ENCODE results near the gene ARHGEF10L. TPM values are rescaled to one million over a fixed set of nuclear protein-coding genes. Genes with fewer than 3 reads are reported as not detected.

ARHGEF10L gene
- total and polyA plus RNA-seq, 4 donors, result 15.0 to 43.4 (median 24.3) TPM

DNA sequence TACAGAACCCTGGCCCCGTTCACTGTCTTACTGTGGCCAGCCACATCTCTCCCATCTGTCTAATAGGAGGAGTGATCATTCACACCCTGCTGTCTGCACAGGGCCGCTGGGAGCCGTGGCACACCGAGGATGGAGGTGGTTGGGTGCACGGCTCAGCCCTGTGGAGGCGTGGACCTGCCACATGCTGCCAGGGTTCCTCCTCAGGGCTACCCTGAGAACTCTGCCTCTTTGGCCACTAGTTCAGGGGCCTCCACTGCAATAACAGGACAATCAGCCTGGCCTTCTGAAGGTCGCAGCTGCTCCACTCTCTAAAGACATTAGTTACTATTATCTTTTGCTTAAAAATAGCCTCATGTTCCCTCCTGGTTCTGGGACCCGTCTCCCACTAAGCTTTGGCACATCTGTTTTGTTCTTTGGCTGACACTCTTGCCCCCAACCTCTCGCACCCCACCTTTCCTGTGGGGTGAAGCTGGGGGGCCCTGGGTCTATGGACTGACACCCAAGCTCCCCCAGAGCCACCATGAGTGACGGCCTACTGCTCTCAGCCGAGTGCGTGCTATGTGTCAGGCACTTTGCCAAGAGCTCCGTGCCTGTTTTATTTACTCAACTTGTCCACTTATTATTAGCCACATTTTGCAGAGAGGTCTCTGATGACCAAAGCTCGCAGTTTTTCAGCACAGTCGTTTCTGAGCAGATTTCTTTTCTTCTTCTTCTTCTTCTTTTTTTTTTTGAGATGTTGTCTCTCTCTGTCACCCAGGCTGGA lies 66.3 kb downstream of the ARHGEF10L start:
- WGBS, 2 donors, result 63 to 80% methylated on average over 15 of the region's 15 CpGs
- no peak for TF ChIP-seq CTCF (IDR thresholded peaks at IDR 0.05; ENCODE audit: control extremely low read depth, extremely low read depth)
- DNase-seq (peak; percentile 67 to 89 (median 73)), ATAC-seq (ENCODE audit: insufficient read depth, low FRiP score) (no peak)
- Histone ChIP-seq H3K4me3 (no peak overlapping the region), H3K27me3 (ENCODE audit: control insufficient read depth in 3 of 3, insufficient read depth in 3 of 3, low read length in 2 of 3) (no peaks in the 10 kb centered on the region), H3K36me3 (ENCODE audit: control insufficient read depth in 4 of 4, insufficient read depth in 4 of 4, low read length in 4 of 4) (peaks cover 0 to 8% (median 4%) of the 10 kb centered on the region in 4 donors), H3K9ac (ENCODE audit: insufficient read depth in 1 of 2, low read length in 2 of 2) (no peak overlapping the region), H3K9me3 (ENCODE audit: control insufficient read depth in 4 of 4, insufficient read depth in 3 of 4, low read length in 3 of 4) (no peaks in the 10 kb centered on the region), H3K27ac (ENCODE audit: low read depth in 1 of 2, low read length in 1 of 2) (peak overlapping the region in 1 of 2 donors; percentile 62), H3K4me1 (ENCODE audit: control insufficient read depth in 5 of 5, insufficient read depth in 5 of 5, low read length in 5 of 5) (peaks cover 0 to 6% (median 0%) of the 10 kb centered on the region in 5 donors)

DNA sequence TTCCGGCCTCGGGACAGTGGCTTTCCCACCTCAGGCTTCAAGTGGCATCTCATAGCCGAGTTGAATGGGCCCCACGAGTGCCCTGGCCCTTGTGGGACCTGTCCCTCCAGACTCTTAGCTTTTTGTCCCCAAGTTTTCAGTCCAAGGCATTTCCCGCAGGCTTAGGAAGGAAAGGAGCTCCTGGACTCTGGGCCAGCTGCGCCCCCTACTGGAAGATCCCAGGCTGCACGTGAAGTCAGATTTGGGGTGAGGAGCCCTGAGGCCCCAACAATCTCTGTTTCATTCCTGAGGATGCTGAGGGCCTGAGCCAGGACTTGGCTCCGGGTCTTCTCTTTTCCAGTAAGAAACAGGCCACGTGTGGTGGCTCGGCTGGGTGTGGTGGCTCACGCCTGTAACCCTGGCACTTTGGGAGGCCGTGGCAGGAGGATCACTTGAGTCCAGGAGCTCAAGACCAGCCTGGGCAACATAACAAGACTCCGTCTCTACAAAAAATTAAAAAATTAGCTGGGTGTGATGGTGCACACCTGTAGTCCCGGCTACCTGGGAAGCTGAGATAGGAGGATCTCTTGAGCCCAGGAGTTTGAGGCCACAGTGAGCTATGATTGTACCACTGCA lies 67.4 kb downstream of the ARHGEF10L start:
- Histone ChIP-seq H3K36me3 (ENCODE audit: control insufficient read depth in 4 of 4, insufficient read depth in 4 of 4, low read length in 4 of 4) (peaks cover 0 to 8% (median 4%) of the 10 kb centered on the region in 4 donors), H3K9me3 (ENCODE audit: control insufficient read depth in 4 of 4, insufficient read depth in 3 of 4, low read length in 3 of 4) (no peaks in the 10 kb centered on the region), H3K4me1 (ENCODE audit: control insufficient read depth in 5 of 5, insufficient read depth in 5 of 5, low read length in 5 of 5) (peaks cover 0 to 6% (median 0%) of the 10 kb centered on the region in 5 donors), H3K27me3 (ENCODE audit: control insufficient read depth in 3 of 3, insufficient read depth in 3 of 3, low read length in 2 of 3) (no peaks in the 10 kb centered on the region), H3K27ac (ENCODE audit: low read depth in 1 of 2, low read length in 1 of 2) (no peak overlapping the region), H3K4me3 (no peak overlapping the region), H3K9ac (ENCODE audit: insufficient read depth in 1 of 2, low read length in 2 of 2) (no peak overlapping the region)
- peak; percentile 70 for TF ChIP-seq CTCF (IDR thresholded peaks at IDR 0.05; ENCODE audit: control extremely low read depth, extremely low read depth)
- DNase-seq (peak; percentile 70 to 75 (median 73)), ATAC-seq (ENCODE audit: insufficient read depth, low FRiP score) (no peak)
- 53 to 65% methylated on average over 14 of the region's 14 CpGs for WGBS, 2 donors

DNA sequence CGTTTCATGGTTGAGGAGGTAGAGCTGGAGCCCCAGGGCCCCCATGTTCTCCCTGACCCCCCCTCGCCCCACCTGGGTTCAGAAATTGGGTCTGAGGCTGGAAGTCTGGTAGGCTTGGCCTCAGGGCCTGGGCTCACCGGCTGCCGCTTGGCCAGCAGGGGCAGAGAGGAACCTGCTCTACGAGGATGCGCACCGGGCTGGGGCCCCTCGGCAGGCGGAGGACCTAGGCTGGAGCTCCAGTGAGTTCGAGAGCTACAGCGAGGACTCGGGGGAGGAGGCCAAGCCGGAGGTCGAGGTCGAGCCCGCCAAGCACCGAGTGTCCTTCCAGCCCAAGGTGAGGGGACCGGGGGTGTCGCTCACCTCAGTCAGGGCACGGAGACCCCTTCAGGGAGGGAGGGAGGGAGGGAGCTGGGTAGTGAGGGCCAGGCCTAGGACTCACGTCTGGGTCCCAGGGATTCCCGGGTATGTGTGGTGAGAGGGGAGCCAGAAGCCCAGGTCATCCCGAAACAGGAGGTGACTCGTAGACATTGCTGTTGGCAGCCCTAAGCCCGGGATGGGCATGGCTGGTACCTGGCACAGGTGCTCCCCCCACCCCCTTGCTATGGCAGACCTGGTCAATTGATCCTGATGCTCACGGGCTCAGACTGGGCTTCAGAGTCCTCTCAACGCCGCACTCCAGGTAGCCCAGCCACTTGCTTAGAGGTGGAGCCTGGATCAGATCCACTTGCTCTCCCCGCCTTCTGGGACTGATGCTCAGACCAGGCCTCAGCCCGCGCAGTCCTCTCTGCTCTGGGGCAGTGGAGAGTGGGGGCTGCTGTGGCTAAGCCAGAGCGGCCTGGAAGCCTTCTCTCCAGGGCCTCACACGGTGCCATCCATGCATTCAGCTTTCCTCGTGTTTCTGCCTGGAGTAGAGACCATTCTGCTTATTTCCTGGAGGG lies 68.4 kb downstream of the ARHGEF10L start:
- DNase-seq, result no peak
- Histone ChIP-seq H3K36me3 (ENCODE audit: control insufficient read depth in 4 of 4, insufficient read depth in 4 of 4, low read length in 4 of 4) (peaks cover 0 to 8% (median 3%) of the 10 kb centered on the region in 4 donors), H3K4me3 (no peak overlapping the region), H3K4me1 (ENCODE audit: control insufficient read depth in 5 of 5, insufficient read depth in 5 of 5, low read length in 5 of 5) (peaks cover 0 to 6% (median 0%) of the 10 kb centered on the region in 5 donors), H3K9ac (ENCODE audit: insufficient read depth in 1 of 2, low read length in 2 of 2) (no peak overlapping the region), H3K9me3 (ENCODE audit: control insufficient read depth in 4 of 4, insufficient read depth in 3 of 4, low read length in 3 of 4) (no peaks in the 10 kb centered on the region), H3K27me3 (ENCODE audit: control insufficient read depth in 3 of 3, insufficient read depth in 3 of 3, low read length in 2 of 3) (no peaks in the 10 kb centered on the region), H3K27ac (ENCODE audit: low read depth in 1 of 2, low read length in 1 of 2) (no peak overlapping the region)
- 94 to 95% methylated on average over 32 to 34 of the region's 34 CpGs for WGBS, 2 donors
- ATAC-seq (ENCODE audit: insufficient read depth, low FRiP score), result no peak
- TF ChIP-seq CTCF (IDR thresholded peaks at IDR 0.05; ENCODE audit: control extremely low read depth, extremely low read depth), result no peak

Data from lung (tissue), 12 donors.